Endothelial cell of umbilical vein (primary cell): ENCODE measurements around the gene PPP1R13L. TPM values are rescaled to one million over a fixed set of nuclear protein-coding genes. Genes with fewer than 3 reads are reported as not detected.

ENCODE experiments used
- BruUV-seq: library from RNA; stranded (reverse); fragments of 400-500 nt; replicated peaks from 2 replicates; lab custom pipeline; 2021; lab: Mats Ljungman, UMichigan
- CTCF ChIA-PET: fragments of 300-600, 350-600 bp; sonication (Branson Sonifier 250); formaldehyde crosslinking; loops from one replicate; lab custom pipeline; 2021; ENCODE audit warnings: antibody characterized with exemption, inconsistent platforms; lab: Charles Lee
- POLR2A ChIA-PET: fragments of 300-600, 350-600 bp; sonication (Branson Sonifier 250); formaldehyde crosslinking; loops from one replicate; lab custom pipeline; 2021; ENCODE audit warnings: antibody characterized with exemption, inconsistent platforms; lab: Charles Lee
- DNase-seq: peaks from one replicate; pipeline ENCODE4 v3.0.0-alpha.2; 2011; ENCODE audit warnings: low read depth, low spot score
- FAIRE-seq: peaks from 2 replicates; lab custom pipeline; 2011; peaks lifted over from hg19 to GRCh38; lab: Jason Lieb, UNC
- H2AFZ ChIP-seq: 2 replicates; pipeline ENCODE4 v1.6.0; 2012; ENCODE audit warnings: low read depth, low read length, control low read depth, inconsistent platforms
- H3K27ac ChIP-seq: 2 replicates; pipeline ENCODE4 v1.5.1; 2011; ENCODE audit warnings: low read depth, mild to moderate bottlenecking, control low read depth, low read length, moderate library complexity; ENCODE audit not compliant: insufficient read depth
- H3K27me3 ChIP-seq, 2 experiments: 2 replicates each; pipeline versions ENCODE4 v1.6.0 to v1.6.1; 2011; ENCODE audit warnings: low read length in 2 of 2, mixed read lengths in 1 of 2; ENCODE audit not compliant: control insufficient read depth in 2 of 2, insufficient read depth in 2 of 2
- H3K36me3 ChIP-seq, 2 experiments: 2 replicates in 1 of 2; 3 replicates in 1 of 2; pipeline ENCODE4 v1.5.1; 2011; ENCODE audit warnings: low read length in 2 of 2, mild to moderate bottlenecking in 1 of 2, moderate library complexity in 1 of 2; ENCODE audit not compliant: control insufficient read depth in 2 of 2, insufficient read depth in 2 of 2; ENCODE audit errors: extremely low read depth in 1 of 2
- H3K4me1 ChIP-seq: 3 replicates; pipeline ENCODE4 v1.5.1; 2011; ENCODE audit warnings: mild to moderate bottlenecking, low read length; ENCODE audit not compliant: control insufficient read depth, insufficient read depth; ENCODE audit errors: extremely low read depth
- H3K4me2 ChIP-seq: 2 replicates; pipeline ENCODE4 v1.6.1; 2011; ENCODE audit warnings: low read length, control low read depth, mixed read lengths; ENCODE audit not compliant: insufficient read depth
- H3K4me3 ChIP-seq, 3 experiments: fragments of 200-600 bp in 1 of 3; sonication (generic), shearing (Covaris generic) in 1 of 3; replicated peaks in 1 of 3; 2 replicates each; pipeline ENCODE4 v1.5.1; 2011 to 2016; ENCODE audit warnings: control low read depth in 3 of 3, low read length in 3 of 3, mild to moderate bottlenecking in 2 of 3, inconsistent platforms in 1 of 3, low read depth in 1 of 3, moderate library complexity in 1 of 3; ENCODE audit not compliant: insufficient read depth in 1 of 3
- H3K79me2 ChIP-seq: 2 replicates; pipeline ENCODE4 v1.6.0; 2012; ENCODE audit warnings: low read length, inconsistent platforms; ENCODE audit not compliant: control insufficient read depth, insufficient read depth
- H3K9ac ChIP-seq: replicated peaks from 2 replicates; pipeline ENCODE3; 2011; ENCODE audit warnings: low read length, control low read depth; ENCODE audit not compliant: insufficient read depth; ENCODE audit errors: extremely low read depth
- H3K9me1 ChIP-seq: replicated peaks from 3 replicates; pipeline ENCODE4 v1.6.0; 2011; ENCODE audit warnings: mild to moderate bottlenecking, low read length; ENCODE audit not compliant: control insufficient read depth, insufficient read depth; ENCODE audit errors: extremely low read depth
- H3K9me3 ChIP-seq: replicated peaks from 2 replicates; pipeline ENCODE4 v1.5.1; 2012; ENCODE audit warnings: low read length, inconsistent platforms; ENCODE audit not compliant: control insufficient read depth, insufficient read depth
- H4K20me1 ChIP-seq: replicated peaks from 2 replicates; pipeline ENCODE3; 2011; ENCODE audit warnings: mild to moderate bottlenecking, low read length; ENCODE audit not compliant: control insufficient read depth, insufficient read depth; ENCODE audit errors: extremely low read depth
- FOS ChIP-seq: IDR thresholded peaks from 2 replicates; pipeline ENCODE4 v1.6.1; 2011; ENCODE audit warnings: mild to moderate bottlenecking, low read length, moderate library complexity, borderline replicate concordance; ENCODE audit not compliant: insufficient read depth
- JUN ChIP-seq: IDR thresholded peaks from 2 replicates; pipeline ENCODE4 v1.6.1; 2011; ENCODE audit warnings: borderline replicate concordance, low read depth; ENCODE audit not compliant: insufficient read length, insufficient read depth
- MYC ChIP-seq: IDR thresholded peaks from one replicate; pipeline ENCODE4 v1.6.1; 2011; ENCODE audit warnings: mild to moderate bottlenecking, low read depth, low read length
- POLR2A ChIP-seq: IDR thresholded peaks from 2 replicates; pipeline ENCODE4 v1.6.1; 2012; ENCODE audit warnings: low read depth, mild to moderate bottlenecking, control low read depth, low read length
- POLR2AphosphoS5 ChIP-seq: IDR thresholded peaks from 2 replicates; pipeline ENCODE4 v1.6.1; 2012; ENCODE audit warnings: low read depth, mild to moderate bottlenecking, control low read depth, low read length, moderate library complexity; ENCODE audit not compliant: insufficient read depth
- dilution Hi-C: fragments of 300-500 bp; cut with MboI; formaldehyde crosslinking; loops from one replicate; pipeline ENCODE4 v1.15.0; 2019; ENCODE audit warnings: low sequenced_read_pairs; ENCODE audit not compliant: extremely low pct_ligation_motif_present
- intact Hi-C: fragments of 100-400 bp; cut with micrococcal nuclease; formaldehyde crosslinking; loops from one replicate; pipeline ENCODE4 v1.10.0; 2022
- polyA plus RNA-seq, 4 experiments: library from polyadenylated mRNA; depleted of rRNA in 3 of 4; stranded (reverse) in 3 of 4; unstranded in 1 of 4; fragments of >200 nt; gene quantifications; 2 replicates each; pipeline versions ENCODE4 v1.2.1 to v1.2.3, GENCODE V29; 2011 to 2012; ENCODE audit warnings: missing spikeins in 1 of 4
- total RNA-seq: library from RNA; stranded (reverse); gene quantifications from 2 replicates; pipeline ENCODE4 v1.2.3, GENCODE V29; 2021
- TF ChIP-seq, protein P1 (sequence below): IDR thresholded peaks from 2 replicates; pipeline ENCODE4 v1.6.1; 2011; ENCODE audit not compliant: insufficient read depth, insufficient read length
- TF ChIP-seq, protein P2 (sequence below), 2 donors: IDR thresholded peaks; 1 replicate in 1 of 2; 2 replicates in 1 of 2; pipeline ENCODE4 v1.5.1; 2011; ENCODE audit warnings: low read length in 2 of 2, mild to moderate bottlenecking in 2 of 2, moderate library complexity in 2 of 2, control low read depth in 1 of 2, inconsistent platforms in 1 of 2, low read depth in 1 of 2; ENCODE audit not compliant: insufficient read depth in 1 of 2; ENCODE audit errors: extremely low read depth in 1 of 2

PPP1R13L gene
- total and polyA plus RNA-seq, 2 donors (not counting 3 experiments of a cell fraction or from before 2014, with no cell fraction given), result 28.5 to 77.4 TPM

DNA sequence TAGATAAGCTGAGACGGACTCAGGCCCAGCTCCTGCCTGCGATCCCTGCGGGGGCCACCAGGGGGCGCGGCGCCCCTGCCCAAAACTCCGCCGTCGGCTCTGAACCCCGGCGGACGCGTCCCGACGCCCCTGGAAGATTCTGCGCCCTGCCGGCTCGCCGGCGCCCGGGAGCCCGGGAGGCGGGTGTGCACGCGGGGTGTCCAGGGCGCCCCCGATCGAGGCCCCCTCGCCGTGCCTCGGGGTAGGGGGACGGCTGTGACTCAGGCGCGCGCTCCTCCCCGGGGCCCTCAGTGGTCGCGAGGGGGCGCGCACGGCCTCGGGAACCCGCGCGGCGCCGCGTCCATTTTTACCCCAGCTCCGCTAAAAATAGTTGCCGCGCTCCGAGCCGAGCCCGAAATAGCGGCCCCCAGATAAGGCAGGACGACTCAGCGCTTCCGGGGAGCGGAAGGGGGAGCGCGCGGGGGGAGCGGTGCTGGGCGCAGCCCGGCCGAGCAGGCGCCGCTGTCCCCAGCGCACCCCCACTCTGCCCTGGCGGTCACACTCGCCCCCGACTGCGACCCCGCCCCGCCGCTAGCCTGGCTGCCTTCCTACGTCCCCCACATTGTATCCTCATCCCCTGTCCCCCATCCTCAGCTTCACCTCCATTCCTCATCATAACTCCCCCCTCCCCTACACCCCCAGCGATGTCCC, 34.8 kb upstream of the PPP1R13L start:
- Histone ChIP-seq H2AFZ (peak overlapping the region; percentile 75), H4K20me1 (no peaks in the 10 kb centered on the region), H3K9ac (peak overlapping the region; percentile 78), H3K36me3 (no peaks in the 10 kb centered on the region), H3K27me3 (no peaks in the 10 kb centered on the region), H3K79me2 (no peaks in the 10 kb centered on the region), H3K9me3 (no peaks in the 10 kb centered on the region), H3K4me2 (peak overlapping the region; percentile 28), H3K9me1 (no peaks in the 10 kb centered on the region), H3K4me3 (peak overlapping the region; percentile 48 to 64 (median 52)), H3K27ac (peak overlapping the region; percentile 59), H3K4me1 (peaks cover 15% of the 10 kb centered on the region)
- peak; percentile 65 for DNase-seq
- ChIA-PET POLR2A (interaction anchor here (0.6 to 1.6 kb wide), 3 partner anchors 28 to 238 kb away, joined by 4 to 17 read pairs (median 8); partner anchors contain the start of gene FOSB), CTCF (interaction anchor here (0.6 to 8.6 kb wide), 50 partner anchors 8 to 278 kb away, joined by 3 to 891 read pairs (median 6); partner anchors contain the start of genes ERCC1, FOSB, PPP1R13L and QPCTL)
- dilution Hi-C loops (no loop called here), intact Hi-C loops (loop anchor here (1.0 kb wide), 3 partner anchors 15 to 204 kb away; no protein-coding TSS in a partner anchor)
- TF ChIP-seq POLR2AphosphoS5 (peak; percentile 82), FOS (peak; percentile 36), MYC (no peak), POLR2A (no peak), JUN (no peak)
- TF ChIP-seq, protein P1, sequence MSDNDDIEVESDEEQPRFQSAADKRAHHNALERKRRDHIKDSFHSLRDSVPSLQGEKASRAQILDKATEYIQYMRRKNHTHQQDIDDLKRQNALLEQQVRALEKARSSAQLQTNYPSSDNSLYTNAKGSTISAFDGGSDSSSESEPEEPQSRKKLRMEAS, result no peak
- TF ChIP-seq, protein P2, sequence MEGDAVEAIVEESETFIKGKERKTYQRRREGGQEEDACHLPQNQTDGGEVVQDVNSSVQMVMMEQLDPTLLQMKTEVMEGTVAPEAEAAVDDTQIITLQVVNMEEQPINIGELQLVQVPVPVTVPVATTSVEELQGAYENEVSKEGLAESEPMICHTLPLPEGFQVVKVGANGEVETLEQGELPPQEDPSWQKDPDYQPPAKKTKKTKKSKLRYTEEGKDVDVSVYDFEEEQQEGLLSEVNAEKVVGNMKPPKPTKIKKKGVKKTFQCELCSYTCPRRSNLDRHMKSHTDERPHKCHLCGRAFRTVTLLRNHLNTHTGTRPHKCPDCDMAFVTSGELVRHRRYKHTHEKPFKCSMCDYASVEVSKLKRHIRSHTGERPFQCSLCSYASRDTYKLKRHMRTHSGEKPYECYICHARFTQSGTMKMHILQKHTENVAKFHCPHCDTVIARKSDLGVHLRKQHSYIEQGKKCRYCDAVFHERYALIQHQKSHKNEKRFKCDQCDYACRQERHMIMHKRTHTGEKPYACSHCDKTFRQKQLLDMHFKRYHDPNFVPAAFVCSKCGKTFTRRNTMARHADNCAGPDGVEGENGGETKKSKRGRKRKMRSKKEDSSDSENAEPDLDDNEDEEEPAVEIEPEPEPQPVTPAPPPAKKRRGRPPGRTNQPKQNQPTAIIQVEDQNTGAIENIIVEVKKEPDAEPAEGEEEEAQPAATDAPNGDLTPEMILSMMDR (IDR thresholded peaks at IDR 0.05; ENCODE audit: extremely low read depth in 1 of 2, insufficient read depth in 1 of 2, low read depth in 1 of 2, low read length in 2 of 2), result peak; percentile 88 to 99
- BruUV-seq, result no TSS peak
- peak; percentile 48 for FAIRE-seq
